Suprapubic skin (tissue), 4 donors: Measurements from ENCODE around the gene ARHGEF28.

Experiments
- CTCF ChIP-seq, 2 donors: fragments of 200-600 bp in 1 of 2; fragments of 450-650 bp in 1 of 2; sonication (generic) in 1 of 2; IDR thresholded peaks; one replicate each; pipeline ENCODE4 v1.5.1; 2016 to 2019; ENCODE audit warnings: antibody characterized with exemption in 2 of 2, mild to moderate bottlenecking in 1 of 2, moderate library complexity in 1 of 2
- EP300 ChIP-seq: sonication (generic); formaldehyde crosslinking; IDR thresholded peaks from one replicate; pipeline ENCODE4 v1.6.1; 2017; ENCODE audit warnings: antibody characterized with exemption
- POLR2A ChIP-seq, 2 donors: fragments of 450-650 bp; IDR thresholded peaks; one replicate each; pipeline ENCODE4 v1.6.1; 2017; ENCODE audit warnings: antibody characterized with exemption in 2 of 2, mild to moderate bottlenecking in 2 of 2, moderate library complexity in 2 of 2
- POLR2AphosphoS5 ChIP-seq, 3 donors: sonication (generic); formaldehyde crosslinking; IDR thresholded peaks; one replicate each; pipeline ENCODE4 v1.6.1; 2017; ENCODE audit warnings: antibody characterized with exemption in 3 of 3

GRCh38 chr5:73969195-73970036 lies 343.4 kb downstream of the ARHGEF28 start:
- TF ChIP-seq CTCF (IDR thresholded peaks at IDR 0.05) (no peak), POLR2A (IDR thresholded peaks at IDR 0.05) (no peak), EP300 (no peak), POLR2AphosphoS5 (IDR thresholded peaks at IDR 0.05) (no peak)
